Natural killer cell (primary cell): ENCODE measurements around the gene STIP1. TPM values are rescaled to one million over a fixed set of nuclear protein-coding genes. Genes with fewer than 3 reads are reported as not detected.
A peak's percentile ranks its signal among the peaks of the same experiment; 100 is the strongest.

Source experiments
- ATAC-seq, 3 donors: fragments of 150-1000 bp in 2 of 3; fragments of 200-7000 bp in 1 of 3; cut with Tn5 transposase; 1 replicate in 1 of 3; 2 replicates in 2 of 3; pipeline ENCODE4 v1.10.0; 2021; ENCODE audit warnings: mild to moderate bottlenecking in 2 of 3, moderate library complexity in 2 of 3
- DNase-seq, 2 donors: peaks; one replicate each; pipeline versions ENCODE4 v3.0.0 to v3.0.0-alpha.2; 2013 to 2021; ENCODE audit warnings: mixed read lengths in 1 of 2
- H3K27ac ChIP-seq: one replicate; pipeline ENCODE4 v1.5.1; 2013; ENCODE audit warnings: mild to moderate bottlenecking, low read length
- H3K27me3 ChIP-seq: one replicate; pipeline ENCODE4 v1.6.1; 2013; ENCODE audit warnings: low read length; ENCODE audit not compliant: control insufficient read depth, insufficient read depth
- H3K36me3 ChIP-seq: one replicate; pipeline ENCODE4 v1.6.1; 2013; ENCODE audit warnings: low read length; ENCODE audit not compliant: control insufficient read depth, insufficient read depth
- H3K4me1 ChIP-seq: one replicate; pipeline ENCODE4 v1.6.1; 2013; ENCODE audit warnings: low read length; ENCODE audit not compliant: control insufficient read depth, insufficient read depth
- H3K4me3 ChIP-seq: one replicate; pipeline ENCODE4 v1.5.1; 2013; ENCODE audit warnings: low read length
- H3K9me3 ChIP-seq: one replicate; pipeline ENCODE4 v1.6.1; 2013; ENCODE audit warnings: low read length; ENCODE audit not compliant: control insufficient read depth, insufficient read depth
- H3K27ac Mint-ChIP-seq, 2 donors: one replicate each; pipeline ENCODE4 v1.8.0; 2022; ENCODE audit warnings: mild to moderate bottlenecking in 2 of 2, mixed read lengths in 2 of 2, moderate library complexity in 1 of 2
- H3K27me3 Mint-ChIP-seq, 2 donors: one replicate each; pipeline ENCODE4 v1.8.0; 2022; ENCODE audit warnings: low read depth in 2 of 2, mixed read lengths in 2 of 2
- H3K36me3 Mint-ChIP-seq: one replicate; pipeline ENCODE4 v1.8.0; 2022; ENCODE audit warnings: mixed read lengths
- H3K4me1 Mint-ChIP-seq, 2 donors: one replicate each; pipeline ENCODE4 v1.8.0; 2022; ENCODE audit warnings: mixed read lengths in 2 of 2
- H3K4me3 Mint-ChIP-seq: one replicate; pipeline ENCODE4 v1.8.0; 2022; ENCODE audit warnings: mild to moderate bottlenecking, moderate library complexity, mixed read lengths
- H3K9me3 Mint-ChIP-seq, 2 donors: one replicate each; pipeline ENCODE4 v1.8.0; 2022; ENCODE audit warnings: mixed read lengths in 2 of 2
- WGBS: methylation state at CpG from one replicate; pipeline ENCODE4 v1.1.7; 2013; ENCODE audit warnings: missing lambda C conversion rate; ENCODE audit not compliant: insufficient coverage; 5-methylcytosine and 5-hydroxymethylcytosine counted together
- intact Hi-C: fragments of 100-400 bp; cut with micrococcal nuclease; formaldehyde crosslinking; loops from one replicate; pipeline ENCODE4 v1.14.2; 2022
- total RNA-seq, 4 donors: library from RNA; stranded (reverse); fragments of 120-200 nt in 1 of 4; gene quantifications; one replicate each; pipeline versions ENCODE4 v1.2.3 to v1.2.4, GENCODE V29; 2013 to 2022
- TF ChIP-seq, protein P1 (sequence below): fragments of 200-600 bp; IDR thresholded peaks from one replicate; pipeline ENCODE4 v1.8.0; 2022; ENCODE audit warnings: antibody characterized with exemption

STIP1 gene
- total RNA-seq, 3 donors from 2014 or later (not counting 1 experiment from before 2014, with no cell fraction given), result 80.9 to 110 (median 85.1) TPM

DNA sequence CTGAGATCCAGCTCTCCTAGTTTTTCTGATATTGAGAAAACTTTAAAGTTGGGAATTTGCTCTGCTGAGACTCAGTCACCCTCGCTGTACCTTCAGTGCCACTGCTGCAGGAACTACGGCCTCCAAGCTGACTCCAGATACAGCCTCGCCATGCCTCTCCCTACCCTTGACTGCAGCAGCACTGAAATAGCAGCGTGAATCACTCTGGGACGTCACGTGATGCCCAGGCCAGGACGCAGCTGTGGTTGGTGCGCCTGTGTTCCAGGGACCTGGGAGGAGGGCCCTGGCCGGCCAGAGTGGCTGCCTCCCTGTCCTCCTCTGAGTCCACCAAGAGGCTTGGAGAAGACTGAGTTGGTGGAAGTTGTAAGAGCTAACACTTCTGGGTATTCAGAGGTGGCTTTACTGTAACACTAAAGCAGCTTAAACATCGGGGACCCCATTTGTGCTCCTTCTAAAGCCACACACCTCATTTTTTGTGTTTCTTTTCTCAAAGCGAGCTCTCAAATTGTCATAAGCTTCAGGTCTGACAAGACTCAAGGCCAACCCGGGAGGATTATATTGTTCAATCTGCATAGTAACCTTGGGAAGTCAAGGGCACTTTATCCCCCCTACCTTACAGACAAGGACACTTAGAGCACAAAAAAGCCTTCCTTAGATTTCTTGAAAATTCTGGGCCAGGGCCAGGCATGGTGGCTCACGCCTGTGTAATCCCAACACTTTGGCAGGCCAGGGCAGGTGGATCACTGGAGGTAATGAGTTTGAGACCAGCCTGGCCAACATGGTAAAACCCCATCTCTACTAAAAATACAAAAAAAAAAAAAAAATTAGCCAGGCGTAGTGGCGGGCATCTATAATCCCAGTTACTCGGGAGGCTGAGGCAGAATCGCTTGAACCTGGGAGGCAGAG is 4.2 kb upstream of the STIP1 start:
- Histone ChIP-seq H3K27me3 (no peaks in the 10 kb centered on the region), H3K4me1 (peaks cover 17% of the 10 kb centered on the region), H3K36me3 (no peaks in the 10 kb centered on the region), H3K27ac (no peak overlapping the region), H3K9me3 (no peaks in the 10 kb centered on the region), H3K4me3 (no peak overlapping the region)
- Mint-ChIP-seq H3K27ac (no peak overlapping the region), H3K4me1 (peaks cover 6 to 35% of the 10 kb centered on the region in 2 donors), H3K36me3 (no peaks in the 10 kb centered on the region), H3K4me3 (no peak overlapping the region), H3K9me3 (no peaks in the 10 kb centered on the region), H3K27me3 (no peaks in the 10 kb centered on the region)
- WGBS, result 50% methylated on average over 16 of the region's 17 CpGs
- ATAC-seq (no peak), DNase-seq (peak in 1 of 2 donors; percentile 40)
- intact Hi-C loops, result no loop called here
- TF ChIP-seq, protein P1, sequence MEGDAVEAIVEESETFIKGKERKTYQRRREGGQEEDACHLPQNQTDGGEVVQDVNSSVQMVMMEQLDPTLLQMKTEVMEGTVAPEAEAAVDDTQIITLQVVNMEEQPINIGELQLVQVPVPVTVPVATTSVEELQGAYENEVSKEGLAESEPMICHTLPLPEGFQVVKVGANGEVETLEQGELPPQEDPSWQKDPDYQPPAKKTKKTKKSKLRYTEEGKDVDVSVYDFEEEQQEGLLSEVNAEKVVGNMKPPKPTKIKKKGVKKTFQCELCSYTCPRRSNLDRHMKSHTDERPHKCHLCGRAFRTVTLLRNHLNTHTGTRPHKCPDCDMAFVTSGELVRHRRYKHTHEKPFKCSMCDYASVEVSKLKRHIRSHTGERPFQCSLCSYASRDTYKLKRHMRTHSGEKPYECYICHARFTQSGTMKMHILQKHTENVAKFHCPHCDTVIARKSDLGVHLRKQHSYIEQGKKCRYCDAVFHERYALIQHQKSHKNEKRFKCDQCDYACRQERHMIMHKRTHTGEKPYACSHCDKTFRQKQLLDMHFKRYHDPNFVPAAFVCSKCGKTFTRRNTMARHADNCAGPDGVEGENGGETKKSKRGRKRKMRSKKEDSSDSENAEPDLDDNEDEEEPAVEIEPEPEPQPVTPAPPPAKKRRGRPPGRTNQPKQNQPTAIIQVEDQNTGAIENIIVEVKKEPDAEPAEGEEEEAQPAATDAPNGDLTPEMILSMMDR, result no peak

DNA sequence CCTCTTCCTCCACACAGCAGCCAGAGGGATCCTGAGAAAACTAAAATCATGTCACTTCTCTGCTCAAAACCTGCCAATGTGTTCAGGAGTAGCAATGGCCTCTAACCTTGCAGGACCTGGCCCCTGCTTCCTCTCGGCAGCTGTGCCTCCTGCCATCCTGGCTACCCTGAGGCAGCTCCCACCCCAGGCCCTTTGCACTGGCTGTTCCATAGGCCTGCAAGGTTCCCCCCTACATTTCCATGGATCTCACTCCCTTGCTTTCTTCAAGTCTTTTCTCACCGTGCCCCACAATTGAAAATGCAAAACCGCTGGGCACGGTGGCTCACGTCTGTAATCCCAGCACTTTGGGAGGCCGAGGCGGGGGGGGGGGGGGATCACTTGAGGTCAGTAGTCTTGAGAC is 2.1 kb upstream of the STIP1 start:
- H3K9me3 Mint-ChIP-seq, result no peaks in the 10 kb centered on the region
- peak overlapping the region; percentile 68 for H3K4me3 Mint-ChIP-seq
- DNase-seq, result no peak
- Histone ChIP-seq H3K9me3 (no peaks in the 10 kb centered on the region), H3K27ac (no peak overlapping the region), H3K27me3 (no peaks in the 10 kb centered on the region), H3K36me3 (no peaks in the 10 kb centered on the region), H3K4me1 (peaks cover 20% of the 10 kb centered on the region), H3K4me3 (no peak overlapping the region)
- intact Hi-C loops, result no loop called here
- TF ChIP-seq, protein P1, result no peak
- no peak for ATAC-seq
- H3K27ac Mint-ChIP-seq, result no peak overlapping the region
- H3K36me3 Mint-ChIP-seq, result no peaks in the 10 kb centered on the region
- H3K27me3 Mint-ChIP-seq, result no peaks in the 10 kb centered on the region
- H3K4me1 Mint-ChIP-seq, result peaks cover 6 to 31% of the 10 kb centered on the region in 2 donors
- 95% methylated on average over 7 of the region's 7 CpGs for WGBS

DNA sequence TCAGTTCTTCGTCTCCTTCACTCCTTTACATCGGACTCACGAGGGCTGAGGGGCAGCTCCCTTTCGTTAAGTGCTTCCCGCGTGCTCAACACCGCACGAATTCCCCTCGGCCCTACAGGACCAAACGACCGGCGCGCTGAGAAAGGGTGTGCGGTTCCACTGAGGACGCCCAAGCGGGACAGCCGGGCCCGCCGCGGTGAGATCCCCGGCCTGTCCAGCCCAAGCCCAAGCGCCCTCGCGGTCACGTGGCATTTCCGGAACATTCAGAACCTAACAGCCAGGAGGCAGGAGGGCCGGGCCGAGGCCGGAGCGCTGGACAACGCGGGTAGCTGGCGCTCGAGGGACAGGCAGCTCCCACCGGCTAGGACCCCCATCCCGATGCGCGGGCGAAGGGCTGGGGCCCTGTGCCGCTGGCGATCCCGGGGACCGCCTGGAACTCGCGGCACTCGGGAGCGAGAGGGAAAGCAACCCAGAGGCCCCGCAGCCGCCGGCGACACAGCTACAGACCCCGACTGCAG is 737 bp upstream of the STIP1 start:
- H3K9me3 Mint-ChIP-seq, result no peaks in the 10 kb centered on the region
- DNase-seq (peak in 1 of 2 donors; percentile 59), ATAC-seq (peak in 1 of 3 donors; percentile 1)
- no peak overlapping the region for H3K27ac Mint-ChIP-seq
- H3K4me3 Mint-ChIP-seq, result peak overlapping the region; percentile 98
- peak overlapping the region; percentile 66 for H3K27ac ChIP-seq
- no peaks in the 10 kb centered on the region for H3K27me3 ChIP-seq
- no peaks in the 10 kb centered on the region for H3K36me3 ChIP-seq
- peaks cover 20% of the 10 kb centered on the region for H3K4me1 ChIP-seq
- peaks cover 6 to 31% of the 10 kb centered on the region in 2 donors for H3K4me1 Mint-ChIP-seq
- H3K36me3 Mint-ChIP-seq, result no peaks in the 10 kb centered on the region
- TF ChIP-seq, protein P1, result no peak
- WGBS, result under 1% methylated on average over 52 of the region's 52 CpGs
- no peaks in the 10 kb centered on the region for H3K27me3 Mint-ChIP-seq
- intact Hi-C loops, result loop anchor here (1.0 to 5.0 kb wide), 3 partner anchors 56 to 132 kb away; partner anchors contain the start of genes CATSPERZ, FKBP2, PRDX5 and TRMT112
- H3K9me3 ChIP-seq, result no peaks in the 10 kb centered on the region
- peak overlapping the region; percentile 60 for H3K4me3 ChIP-seq
